DND-41 (cell line): ENCODE measurements around the gene CEP55.

Experiments used
- ATAC-seq: fragments of 200-7000 bp; cut with Tn5 transposase; 3 replicates; pipeline ENCODE4 v1.9.1; 2021; ENCODE audit warnings: low read depth; ENCODE audit not compliant: insufficient read depth
- DNase-seq: peaks from one replicate; pipeline ENCODE4 v3.0.0-alpha.2; 2020
- H2AFZ ChIP-seq: 2 replicates; pipeline ENCODE4 v1.6.0; 2012; ENCODE audit warnings: low read depth, low read length
- H3K27ac ChIP-seq: 2 replicates; pipeline ENCODE4 v1.5.1; 2012; ENCODE audit warnings: low read length, inconsistent platforms
- H3K27me3 ChIP-seq: fragments of 200-600 bp; sonication (generic); 2 replicates; pipeline ENCODE4 v1.6.0; 2012; ENCODE audit warnings: low read length, mild to moderate bottlenecking, inconsistent platforms; ENCODE audit not compliant: insufficient read depth, poor library complexity
- H3K36me3 ChIP-seq: 2 replicates; pipeline ENCODE4 v1.5.1; 2012; ENCODE audit warnings: low read length, inconsistent platforms; ENCODE audit not compliant: insufficient read depth
- H3K4me1 ChIP-seq: 2 replicates; pipeline ENCODE4 v1.5.1; 2012; ENCODE audit warnings: mild to moderate bottlenecking, low read length; ENCODE audit not compliant: insufficient read depth
- H3K4me2 ChIP-seq: 2 replicates; pipeline ENCODE4 v1.6.0; 2012; ENCODE audit warnings: mild to moderate bottlenecking, moderate library complexity, low read length, inconsistent platforms; ENCODE audit not compliant: insufficient read depth
- H3K4me3 ChIP-seq, 2 experiments: fragments of 200-600 bp in 1 of 2; shearing (Covaris generic) in 1 of 2; 2 replicates each; pipeline ENCODE4 v1.5.1; 2012 to 2016; ENCODE audit warnings: inconsistent platforms in 2 of 2, low read length in 2 of 2, mild to moderate bottlenecking in 2 of 2, low read depth in 1 of 2, moderate library complexity in 1 of 2
- H3K79me2 ChIP-seq: 2 replicates; pipeline ENCODE4 v1.6.0; 2012; ENCODE audit warnings: low read length, inconsistent platforms; ENCODE audit not compliant: insufficient read depth
- H3K9ac ChIP-seq: 2 replicates; pipeline ENCODE4 v1.6.0; 2012; ENCODE audit warnings: low read depth, mild to moderate bottlenecking, inconsistent platforms, low read length, moderate library complexity
- H3K9me3 ChIP-seq: 2 replicates; pipeline ENCODE4 v1.5.1; 2012; ENCODE audit warnings: low read length, moderate library complexity, mild to moderate bottlenecking, inconsistent platforms; ENCODE audit not compliant: insufficient read depth, severe bottlenecking
- H4K20me1 ChIP-seq: 2 replicates; pipeline ENCODE4 v1.6.0; 2012; ENCODE audit warnings: low read length; ENCODE audit not compliant: insufficient read depth
- CTCF ChIP-seq: IDR thresholded peaks from 2 replicates; pipeline ENCODE4 v1.5.1; 2012; ENCODE audit warnings: borderline replicate concordance, low read length, moderate library complexity, mild to moderate bottlenecking; ENCODE audit not compliant: poor library complexity, severe bottlenecking; ENCODE audit errors: extremely low read depth
- EZH2 ChIP-seq: IDR thresholded peaks from 3 replicates; pipeline ENCODE4 v1.6.1; 2012; ENCODE audit warnings: borderline replicate concordance, low read depth, mild to moderate bottlenecking, moderate library complexity, low read length, inconsistent platforms; ENCODE audit not compliant: severe bottlenecking

The CEP55 gene

GRCh38 chr10:93570383-93570782, 74.0 kb downstream of the CEP55 start:
- H3K27ac ChIP-seq = no peak overlapping the region
- no peak overlapping the region for H3K4me3 ChIP-seq
- no peak for TF ChIP-seq CTCF
- no peak for TF ChIP-seq EZH2
- H3K9ac ChIP-seq = no peak overlapping the region
- ATAC-seq = no peak
- no peaks in the 10 kb centered on the region for H3K79me2 ChIP-seq
- DNase-seq = no peak
- no peaks in the 10 kb centered on the region for H3K36me3 ChIP-seq
- no peaks in the 10 kb centered on the region for H3K9me3 ChIP-seq
- H3K4me1 ChIP-seq = peaks cover 4% of the 10 kb centered on the region; the same call in 1 of the 2 replicates
- H2AFZ ChIP-seq = no peak overlapping the region
- no peak overlapping the region for H3K4me2 ChIP-seq
- peaks cover 5% of the 10 kb centered on the region for H3K27me3 ChIP-seq
- H4K20me1 ChIP-seq = no peaks in the 10 kb centered on the region

- no peak overlapping the region for H3K27ac ChIP-seq
- no peak overlapping the region for H3K4me2 ChIP-seq
- no peak overlapping the region for H3K4me3 ChIP-seq
- no peaks in the 10 kb centered on the region for H3K36me3 ChIP-seq
- ATAC-seq (no peak), DNase-seq (no peak)
- no peak for TF ChIP-seq EZH2
- H3K27me3 ChIP-seq = peaks cover 5% of the 10 kb centered on the region
- no peak overlapping the region for H2AFZ ChIP-seq
- H3K79me2 ChIP-seq = no peaks in the 10 kb centered on the region
- peaks cover 4% of the 10 kb centered on the region; the same call in 1 of the 2 replicates for H3K4me1 ChIP-seq
- no peaks in the 10 kb centered on the region for H4K20me1 ChIP-seq
- H3K9ac ChIP-seq = no peak overlapping the region
- H3K9me3 ChIP-seq = no peaks in the 10 kb centered on the region
These were observed 76.2 kb downstream of the CEP55 start for GRCh38 chr10:93572606-93573005.

GRCh38 chr10:93573051-93573909, 76.9 kb downstream of the CEP55 start:
- Histone ChIP-seq H3K27me3 (peaks cover 5% of the 10 kb centered on the region), H3K4me2 (no peak overlapping the region), H3K9me3 (no peaks in the 10 kb centered on the region), H3K79me2 (no peaks in the 10 kb centered on the region), H3K27ac (no peak overlapping the region), H3K36me3 (no peaks in the 10 kb centered on the region), H3K4me3 (no peak overlapping the region), H3K9ac (no peak overlapping the region), H2AFZ (no peak overlapping the region), H3K4me1 (peaks cover 4% of the 10 kb centered on the region; the same call in 1 of the 2 replicates), H4K20me1 (no peaks in the 10 kb centered on the region)
- ATAC-seq (peak; percentile 66), DNase-seq (peak; percentile 26)
- TF ChIP-seq CTCF = no peak

- Histone ChIP-seq H4K20me1 (no peaks in the 10 kb centered on the region), H3K36me3 (no peaks in the 10 kb centered on the region), H3K27me3 (peaks cover 5% of the 10 kb centered on the region), H3K27ac (no peak overlapping the region), H3K4me1 (peaks cover 4% of the 10 kb centered on the region; the same call in 1 of the 2 replicates), H2AFZ (no peak overlapping the region), H3K9ac (no peak overlapping the region), H3K4me2 (no peak overlapping the region), H3K9me3 (no peaks in the 10 kb centered on the region), H3K79me2 (no peaks in the 10 kb centered on the region), H3K4me3 (no peak overlapping the region)
- DNase-seq (no peak), ATAC-seq (no peak)
- TF ChIP-seq EZH2 (no peak), CTCF (no peak)
These were observed 77.5 kb downstream of the CEP55 start for GRCh38 chr10:93573924-93574323.
